ENCODE measurements around the gene SGMS1.
A peak's percentile ranks its signal among the peaks of the same experiment; 100 is the strongest.
"Not testable (repeated sequence)": the region's sequence is repeated elsewhere in the genome, so short reads cannot be mapped to it uniquely, and the experiment has no call there.

The SGMS1 gene

DNA sequence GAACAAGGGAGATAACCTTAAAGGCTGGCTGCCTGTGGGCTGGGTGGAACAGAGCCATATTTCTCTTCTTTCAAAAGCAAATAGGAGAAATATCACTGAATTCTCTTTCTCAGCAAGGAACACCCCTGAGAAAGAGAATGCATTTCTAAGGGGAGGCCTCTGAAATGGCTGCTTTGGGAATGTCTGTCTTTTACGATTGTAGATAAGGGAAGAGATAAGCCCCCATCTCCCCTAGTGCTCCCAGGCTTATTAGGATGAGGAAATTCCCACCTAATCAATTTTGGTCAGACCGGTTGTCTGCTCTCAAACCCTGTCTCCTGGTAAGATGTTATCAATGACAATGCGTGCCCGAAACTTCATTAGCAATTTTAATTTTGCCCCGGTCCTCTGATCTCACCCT, 178.0 kb downstream of the SGMS1 start:
- not testable (repeated sequence) for DNase-seq

DNA sequence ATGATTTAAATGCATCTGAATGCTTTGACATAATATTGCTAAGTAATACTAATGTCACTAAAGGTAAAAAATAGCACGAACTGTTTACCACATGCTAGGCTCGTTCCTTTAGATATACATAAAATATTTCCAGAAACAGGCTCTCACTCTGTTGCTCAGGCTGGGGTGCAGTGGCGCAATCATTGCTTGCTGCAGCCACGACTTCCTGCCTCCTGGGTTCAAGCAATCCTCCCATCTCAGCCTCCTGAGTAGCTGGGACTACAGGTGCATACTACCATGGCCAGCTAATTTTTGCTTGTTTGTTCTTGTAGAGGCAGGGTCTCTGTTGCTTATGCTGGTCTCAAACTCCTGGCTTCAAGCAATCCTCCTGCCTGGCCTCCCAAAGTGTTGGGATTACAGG, 183.3 kb downstream of the SGMS1 start:
- no peak for DNase-seq

DNA sequence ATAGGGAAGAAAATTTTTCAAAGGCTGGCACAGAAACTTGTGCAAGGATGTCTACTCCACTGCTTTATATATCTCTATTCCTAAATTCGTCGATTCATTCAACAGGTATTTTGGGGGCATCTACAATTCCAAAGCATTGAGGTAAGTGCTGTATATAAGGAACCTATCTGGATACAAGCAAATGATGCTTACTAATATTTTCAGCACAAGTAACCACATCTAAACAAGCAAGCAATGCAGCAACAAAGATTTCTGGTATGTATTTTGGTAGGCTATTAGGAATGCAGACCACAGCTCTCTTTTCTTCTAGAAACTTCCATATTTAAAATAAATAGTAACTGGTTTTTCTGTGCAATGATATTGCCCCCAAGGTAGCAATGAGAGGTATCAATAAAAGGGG, 183.9 kb downstream of the SGMS1 start:
- DNase-seq: no peak

DNA sequence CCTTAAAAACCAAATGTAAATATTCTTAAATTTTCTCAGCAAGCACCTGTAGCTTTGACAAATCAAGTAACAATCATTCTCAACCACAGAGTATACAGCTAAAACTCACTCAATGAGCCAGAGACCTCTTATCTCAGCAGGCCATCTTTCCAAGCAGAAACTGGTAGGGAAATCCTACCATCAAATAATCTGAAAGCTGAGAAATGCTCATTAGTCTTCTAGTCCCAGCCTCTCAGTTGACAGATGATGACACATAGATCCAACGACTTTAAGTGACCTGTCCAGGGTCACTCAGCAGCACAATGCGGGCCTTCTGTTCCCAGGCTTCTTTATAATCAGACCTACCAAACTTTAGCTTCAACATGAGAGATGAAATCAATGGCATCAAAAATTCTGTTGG, 184.6 kb downstream of the SGMS1 start:
- no peak for DNase-seq

DNA sequence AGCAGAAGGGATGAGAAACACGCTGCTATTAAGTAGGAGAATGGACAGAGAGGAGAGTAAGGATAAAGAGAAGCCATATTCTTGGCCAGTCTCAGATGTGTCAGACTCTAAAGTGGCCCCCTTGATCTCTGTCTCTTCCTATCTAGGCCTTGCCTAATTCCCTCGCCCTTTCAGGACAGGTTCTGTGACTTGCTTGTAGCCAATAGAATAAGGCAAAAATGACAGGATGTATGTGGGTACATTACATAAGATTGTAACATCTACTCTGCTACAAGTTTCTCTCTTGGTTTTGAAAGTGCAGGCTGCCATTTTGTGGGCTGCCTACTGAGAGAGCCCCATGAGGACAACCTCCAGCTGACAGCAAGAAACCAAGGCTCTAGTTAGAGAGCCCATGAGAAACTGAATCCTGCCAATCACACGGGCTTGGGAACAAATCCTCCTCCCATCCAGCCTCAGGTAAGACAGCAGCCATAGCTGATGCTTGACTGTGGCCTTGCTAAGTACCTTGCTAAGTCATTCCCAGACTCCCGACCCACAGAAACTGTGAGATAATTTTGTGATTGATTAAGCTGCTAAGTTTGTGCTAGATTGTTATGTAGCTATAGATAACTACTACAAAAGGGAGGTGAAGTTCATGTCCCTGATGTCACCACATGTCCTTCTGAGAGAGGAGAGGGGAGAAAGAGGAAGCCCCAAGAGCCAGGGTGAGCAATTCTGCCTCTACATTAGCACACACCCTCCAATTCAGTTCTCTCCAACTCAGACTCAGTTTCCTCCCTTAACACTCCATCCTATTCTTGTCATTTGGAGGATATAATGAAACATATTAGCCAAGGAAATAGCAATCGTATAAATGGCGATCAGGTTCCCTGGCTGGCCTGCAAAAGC, 185.5 kb downstream of the SGMS1 start:
- DNase-seq: no peak

DNA sequence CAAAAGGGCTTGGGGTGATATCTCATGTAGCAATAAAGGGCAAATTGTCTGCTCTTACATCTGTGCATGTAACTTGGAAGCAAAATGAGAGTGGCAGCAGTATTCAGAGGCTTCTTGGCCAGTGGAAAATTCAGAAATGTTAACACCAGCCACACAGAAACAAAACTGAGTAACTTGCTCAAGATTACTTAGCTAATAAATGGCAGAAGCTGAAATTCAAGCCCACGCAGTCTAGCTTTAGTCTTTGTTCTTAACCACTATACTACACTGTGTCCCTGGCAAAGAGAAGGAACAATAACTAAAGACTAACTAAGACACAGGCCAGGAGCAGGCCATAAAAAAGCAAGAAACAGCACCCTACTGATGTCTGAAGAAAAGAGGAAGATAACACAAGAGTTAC, 186.5 kb downstream of the SGMS1 start:
- DNase-seq: no peak

DNA sequence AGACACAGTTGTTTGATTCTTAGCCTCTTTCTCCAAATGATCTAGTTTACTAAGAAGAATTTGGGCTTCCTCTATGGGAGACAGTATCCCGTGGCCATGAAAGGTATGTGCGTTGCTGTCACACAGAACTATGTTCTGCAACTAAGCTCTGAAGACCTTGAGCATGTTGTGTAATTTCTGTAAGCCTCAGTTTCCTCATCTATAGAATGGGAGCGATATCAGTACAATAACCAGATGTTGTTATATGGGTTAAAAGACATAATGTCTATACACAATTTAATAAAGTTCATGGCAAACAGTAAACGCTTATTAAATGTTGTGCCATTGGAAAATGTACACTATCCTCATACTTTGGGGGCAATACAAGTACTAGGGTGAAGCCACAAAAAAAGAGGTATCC, 187.0 kb downstream of the SGMS1 start:
- no peak for DNase-seq

DNA sequence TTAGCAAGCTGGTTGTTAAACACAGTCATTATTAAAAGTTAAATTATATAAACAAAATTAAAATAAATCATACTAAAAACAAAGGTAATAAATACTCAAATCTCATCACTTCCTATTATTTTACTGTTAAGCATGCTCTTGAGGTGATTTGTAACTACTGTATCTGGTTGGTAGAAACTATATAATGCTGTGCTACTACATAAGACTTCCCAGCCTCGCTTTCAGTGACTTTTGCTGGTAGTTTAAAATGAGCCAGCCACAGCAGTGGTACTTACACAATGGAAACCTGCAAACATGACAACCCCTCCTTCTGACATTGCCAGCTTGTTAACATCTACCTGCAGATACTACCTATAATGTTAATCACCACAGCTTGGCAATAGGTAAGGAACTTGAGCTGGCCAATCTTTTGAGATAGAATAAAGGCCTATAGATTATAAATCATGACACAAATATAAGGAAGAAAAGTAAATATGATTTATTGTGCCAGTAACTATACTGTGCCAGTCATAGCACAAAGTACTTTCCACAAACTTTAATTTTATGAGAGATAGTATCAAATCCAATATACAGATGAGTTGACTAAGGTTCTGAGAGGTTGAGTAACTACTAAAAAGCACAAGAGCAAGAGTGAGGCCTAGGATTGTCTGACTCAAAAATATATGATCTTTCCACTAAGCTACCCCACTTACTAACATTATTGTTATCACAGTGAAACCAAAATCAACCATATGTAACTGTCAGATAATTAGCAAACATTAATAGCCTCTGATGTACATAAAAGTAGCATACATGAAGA, 191.3 kb downstream of the SGMS1 start:
- peak; percentile 76 for DNase-seq

DNA sequence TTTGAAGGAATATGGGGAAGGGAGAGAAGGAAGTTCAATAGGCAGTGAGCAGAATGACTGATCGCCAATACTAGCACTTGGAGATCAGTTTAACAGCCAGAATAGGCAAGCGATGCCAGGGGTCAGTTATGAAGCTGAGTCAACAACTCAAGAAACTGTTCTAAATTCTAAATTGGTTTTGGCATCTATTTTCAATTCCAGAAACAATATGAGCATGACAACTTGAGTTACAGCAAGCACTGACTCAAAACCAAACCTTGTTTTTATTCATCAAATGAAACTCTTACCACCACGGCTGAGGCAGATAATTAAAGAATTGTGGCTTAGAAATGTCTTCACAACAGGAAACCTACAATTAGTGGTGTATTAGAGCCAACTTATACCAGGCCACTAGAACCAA, 192.0 kb downstream of the SGMS1 start:
- peak; percentile 93 for DNase-seq

DNA sequence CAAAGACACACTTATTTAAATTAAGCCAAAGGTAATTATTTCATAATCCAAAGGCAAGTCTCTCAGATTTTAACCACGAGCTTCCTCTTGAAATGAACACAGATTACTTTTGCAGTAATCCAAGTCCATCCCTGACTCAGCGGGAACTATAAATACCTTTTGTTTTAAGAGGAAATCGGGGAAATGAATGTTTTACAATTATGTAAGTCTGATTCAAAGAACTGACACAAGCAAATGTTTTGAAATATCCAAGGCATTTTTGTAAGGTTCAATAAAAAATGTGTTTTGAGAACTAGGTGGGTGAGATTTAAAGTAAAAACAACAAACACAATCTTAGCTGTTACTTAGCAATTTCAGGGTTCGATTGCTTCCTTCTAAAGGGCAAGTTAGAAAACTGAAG, 192.6 kb downstream of the SGMS1 start:
- DNase-seq: peak; percentile 48

DNA sequence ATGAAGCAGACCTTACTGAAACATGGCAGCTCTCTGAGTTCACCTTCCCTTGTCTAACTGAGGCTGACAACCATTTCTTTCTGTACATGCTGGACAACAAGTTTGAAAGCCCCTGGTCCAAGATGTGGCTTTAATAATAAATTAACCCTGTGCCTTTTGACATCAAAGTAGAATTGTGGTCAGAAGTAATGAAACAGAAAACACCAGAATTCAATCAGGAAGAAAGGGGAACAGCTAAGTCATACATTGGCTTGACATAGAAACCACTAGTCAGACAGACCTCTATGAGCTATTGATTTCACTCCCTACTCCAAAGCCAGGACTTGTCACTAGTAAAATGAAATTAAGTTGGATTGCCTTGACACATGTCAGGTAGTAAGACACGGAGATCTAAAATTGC, 197.3 kb downstream of the SGMS1 start:
- DNase-seq: peak; percentile 45

DNA sequence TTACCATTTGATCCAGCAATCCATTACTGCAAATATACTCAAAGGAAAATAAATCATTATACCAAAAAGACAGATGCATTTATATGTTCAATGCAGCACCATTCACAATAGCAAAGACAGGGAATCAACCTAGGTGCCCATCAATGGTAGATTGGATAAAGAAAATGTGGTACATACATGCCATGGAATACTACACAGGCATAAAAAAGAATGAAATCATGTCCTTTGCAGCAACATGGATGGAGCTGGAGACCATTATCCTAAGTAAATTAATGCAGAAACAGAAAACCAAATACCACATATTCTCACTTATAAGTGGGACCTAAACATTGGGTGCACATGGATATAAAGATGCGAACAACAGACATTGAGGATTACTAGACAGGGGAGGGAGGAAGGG, 198.5 kb downstream of the SGMS1 start:
- DNase-seq: not testable (repeated sequence)

DNA sequence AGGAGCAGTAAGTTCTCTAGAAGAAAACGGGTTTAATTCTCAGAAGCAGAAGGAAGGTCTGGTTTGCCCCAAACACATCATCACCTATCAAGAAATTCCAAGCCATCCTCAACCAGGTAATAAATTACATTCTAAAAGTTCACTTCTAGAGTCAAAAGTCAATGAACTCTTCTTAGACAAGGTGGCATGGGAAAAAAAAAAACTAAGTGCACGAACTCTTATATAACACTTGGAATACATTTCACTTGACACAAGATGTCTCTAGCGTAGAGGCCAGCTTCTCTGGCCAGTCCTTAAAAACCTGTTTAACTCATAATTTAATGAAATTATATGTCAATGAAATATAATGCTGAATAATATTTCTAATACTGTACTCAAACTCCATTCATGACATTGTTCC, 200.3 kb downstream of the SGMS1 start:
- no peak for DNase-seq

DNA sequence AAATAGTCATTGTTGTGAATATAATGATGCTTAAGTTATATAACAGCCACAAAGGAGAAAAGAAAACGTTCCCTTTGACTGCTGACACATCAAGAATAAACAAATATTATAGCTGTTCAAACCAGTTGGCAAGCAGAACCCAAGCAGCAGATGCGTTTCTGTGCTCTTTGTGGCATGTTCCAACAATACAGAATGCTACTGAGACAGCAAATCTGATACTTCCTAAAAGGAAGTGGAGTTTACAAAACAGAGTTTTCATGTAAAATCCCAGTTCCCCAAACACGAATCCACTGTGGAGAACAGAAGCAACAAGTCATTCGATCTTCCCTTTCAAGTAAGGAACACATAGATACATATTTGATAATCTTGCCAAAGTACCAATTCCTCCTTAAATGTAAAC, 201.5 kb downstream of the SGMS1 start:
- no peak for DNase-seq

DNA sequence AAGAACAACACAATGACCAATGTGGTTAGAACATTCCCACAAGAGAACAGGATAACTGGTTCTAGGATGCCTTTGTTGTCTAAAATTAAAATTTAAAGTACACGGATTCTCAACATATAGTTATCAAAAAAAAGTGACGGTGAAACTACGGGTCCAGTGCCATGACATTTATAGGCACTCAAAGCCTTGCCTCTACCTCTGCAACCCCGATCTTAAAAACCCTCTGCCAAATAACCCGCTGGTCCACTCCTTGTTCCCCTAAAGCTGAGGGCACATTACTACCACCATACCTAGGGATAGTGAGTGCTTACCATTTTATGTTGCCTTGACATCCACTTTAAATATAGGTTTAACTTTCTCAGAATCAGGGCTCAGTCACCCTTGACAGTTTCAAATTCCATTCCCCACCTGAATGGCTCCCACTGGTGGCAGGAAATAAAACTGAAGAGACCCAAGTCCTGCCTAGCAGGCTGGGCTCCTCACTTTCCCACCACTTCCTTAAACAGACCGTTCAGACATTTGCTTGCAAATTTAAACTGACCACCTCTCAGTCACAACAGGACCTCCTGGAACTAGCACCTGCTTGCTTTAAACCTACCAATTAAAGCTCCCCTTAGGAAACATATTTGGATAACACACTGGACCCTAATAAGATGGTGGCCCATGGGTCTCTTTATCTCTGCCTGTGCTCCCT, 202.6 kb downstream of the SGMS1 start:
- DNase-seq: peak; percentile 67

DNA sequence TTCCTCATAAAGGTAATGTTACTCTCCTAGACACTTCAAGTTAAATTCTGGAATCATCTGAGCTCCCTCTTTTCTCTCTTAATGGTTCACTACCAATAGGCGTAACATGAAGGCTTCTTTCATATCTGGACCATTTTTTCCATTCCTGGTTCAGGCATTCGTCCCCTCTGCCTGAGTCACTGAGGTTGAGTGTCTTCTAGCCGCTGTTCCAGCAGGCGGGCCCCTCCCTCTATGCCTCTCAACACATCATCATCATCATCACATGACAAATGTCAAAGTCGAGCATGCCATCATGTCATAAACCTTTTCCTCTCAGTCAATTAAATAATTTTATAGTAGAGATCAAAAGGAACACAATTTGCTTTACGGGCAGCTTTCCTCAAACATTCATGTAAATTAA, 203.6 kb downstream of the SGMS1 start:
- DNase-seq: no peak

DNA sequence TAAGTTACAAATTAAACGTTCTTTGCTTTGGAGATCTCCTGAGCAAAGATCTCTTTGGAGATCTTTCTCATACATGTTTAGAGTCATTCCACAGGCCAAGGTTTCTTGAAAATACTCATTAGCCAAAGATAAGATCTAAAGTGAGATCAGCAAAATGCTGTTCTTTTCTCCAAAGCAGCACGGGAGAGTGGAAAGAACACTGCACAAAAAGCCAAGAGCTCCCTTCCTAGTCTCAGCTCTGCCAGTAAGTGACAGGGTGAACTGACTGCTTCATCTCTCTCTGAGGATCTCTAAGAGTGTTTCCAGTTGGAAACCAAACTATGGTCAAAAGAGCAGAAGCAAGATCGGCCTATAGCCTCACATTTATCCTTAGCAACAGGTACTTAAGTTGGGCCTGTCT, 204.0 kb downstream of the SGMS1 start:
- peak; percentile 49 for DNase-seq

DNA sequence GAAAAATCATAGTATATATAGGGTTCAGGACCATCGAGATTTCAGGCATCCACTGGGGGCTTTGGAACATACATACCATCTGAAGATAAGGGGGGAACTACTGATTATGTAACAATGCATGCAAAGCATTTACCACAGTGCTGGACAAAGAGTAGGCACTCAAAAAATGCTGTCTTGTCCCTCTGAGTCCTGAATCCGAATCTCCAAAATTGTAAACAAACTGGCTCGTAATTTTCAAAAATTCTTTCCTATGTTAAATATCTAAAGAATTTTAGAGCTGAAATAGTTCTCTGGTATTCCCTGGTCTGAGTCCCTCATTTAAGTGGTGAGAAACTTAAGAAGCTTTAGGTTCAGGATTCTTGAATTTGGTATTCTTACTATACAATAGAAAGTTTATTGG, 204.7 kb downstream of the SGMS1 start:
- no peak for DNase-seq

DNA sequence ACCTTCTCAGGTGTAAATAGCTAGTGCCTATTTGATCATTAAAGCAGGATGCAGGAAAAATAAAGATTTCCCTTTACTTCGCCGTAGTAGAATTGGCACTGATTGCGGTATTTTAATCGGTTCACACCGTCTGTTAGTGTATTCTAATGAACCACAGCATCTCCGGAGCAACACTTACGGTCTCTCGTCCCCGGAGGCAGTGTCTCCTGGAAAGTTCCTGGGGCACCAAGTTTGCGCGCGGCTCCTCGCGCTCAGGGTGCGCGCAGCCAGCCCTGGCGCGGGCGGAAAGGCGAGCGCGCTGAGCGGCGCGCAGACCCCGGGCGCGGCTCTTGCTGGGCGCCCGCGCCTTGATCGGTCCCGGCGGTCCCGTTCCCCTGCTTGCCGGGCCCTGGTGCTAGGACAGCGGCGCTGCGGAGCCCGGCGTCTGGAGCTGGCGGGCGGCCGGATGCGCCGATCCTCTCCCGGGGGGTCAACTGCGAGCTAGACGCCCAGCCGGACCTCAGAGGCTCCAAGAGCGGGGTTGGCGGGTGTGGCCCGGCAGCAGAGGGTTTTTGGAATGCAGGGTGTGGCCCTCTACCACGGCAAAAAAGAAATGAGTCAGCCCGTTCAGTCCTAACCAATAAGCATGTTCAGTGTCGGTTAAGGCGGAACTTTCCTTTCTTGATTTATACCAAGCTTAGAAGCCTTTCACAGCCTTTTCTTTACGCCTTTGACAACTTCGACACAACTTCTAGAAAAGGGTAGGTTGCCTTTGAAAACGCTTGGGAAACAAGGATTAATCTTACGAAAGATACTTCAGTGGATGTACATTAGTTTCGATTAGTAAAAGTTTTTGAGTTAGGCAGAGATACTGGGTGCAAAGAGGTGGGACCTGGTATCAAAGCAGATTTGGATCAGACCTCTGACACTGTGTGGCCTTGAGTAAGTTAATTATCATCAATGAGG, 205.6 kb downstream of the SGMS1 start:
- DNase-seq: peak; percentile 88

DNA sequence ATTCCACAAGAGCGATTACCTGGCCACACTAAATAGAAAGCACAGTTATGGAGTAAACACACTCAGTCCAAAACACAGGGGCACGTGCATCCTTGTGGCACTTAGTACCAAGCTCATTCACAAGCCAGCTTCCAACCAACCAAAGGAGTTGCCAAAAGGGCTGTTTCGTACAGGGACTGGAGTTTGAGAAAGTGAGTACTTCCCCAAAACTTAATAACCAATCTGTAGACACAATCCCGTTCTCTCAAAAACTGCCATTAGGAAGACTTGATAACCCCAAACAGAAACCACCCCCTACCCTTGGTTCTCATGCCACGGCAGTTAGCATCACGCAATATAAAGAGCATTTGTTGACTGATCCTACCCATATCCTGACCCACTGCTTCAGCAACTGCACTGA, 206.3 kb downstream of the SGMS1 start:
- DNase-seq: no peak

DNA sequence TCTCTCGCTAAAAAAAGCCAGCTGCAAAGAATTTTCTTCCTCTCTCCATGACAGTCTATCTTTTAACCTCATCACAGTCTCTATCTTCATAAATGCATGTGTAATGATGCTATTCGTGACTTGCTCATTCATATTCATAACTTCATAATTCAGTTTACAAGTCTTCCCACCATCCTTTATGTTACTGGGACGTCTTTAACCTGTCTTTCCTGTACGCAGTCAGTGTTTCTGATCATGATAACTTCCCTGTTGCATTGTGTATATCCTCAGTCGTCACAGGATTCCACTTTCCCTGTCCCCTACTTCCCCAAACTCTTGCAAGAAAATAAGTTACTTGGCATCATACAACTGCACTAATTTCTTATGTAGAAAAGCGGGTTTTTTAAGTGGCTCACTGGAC, 206.9 kb downstream of the SGMS1 start:
- no peak for DNase-seq

DNA sequence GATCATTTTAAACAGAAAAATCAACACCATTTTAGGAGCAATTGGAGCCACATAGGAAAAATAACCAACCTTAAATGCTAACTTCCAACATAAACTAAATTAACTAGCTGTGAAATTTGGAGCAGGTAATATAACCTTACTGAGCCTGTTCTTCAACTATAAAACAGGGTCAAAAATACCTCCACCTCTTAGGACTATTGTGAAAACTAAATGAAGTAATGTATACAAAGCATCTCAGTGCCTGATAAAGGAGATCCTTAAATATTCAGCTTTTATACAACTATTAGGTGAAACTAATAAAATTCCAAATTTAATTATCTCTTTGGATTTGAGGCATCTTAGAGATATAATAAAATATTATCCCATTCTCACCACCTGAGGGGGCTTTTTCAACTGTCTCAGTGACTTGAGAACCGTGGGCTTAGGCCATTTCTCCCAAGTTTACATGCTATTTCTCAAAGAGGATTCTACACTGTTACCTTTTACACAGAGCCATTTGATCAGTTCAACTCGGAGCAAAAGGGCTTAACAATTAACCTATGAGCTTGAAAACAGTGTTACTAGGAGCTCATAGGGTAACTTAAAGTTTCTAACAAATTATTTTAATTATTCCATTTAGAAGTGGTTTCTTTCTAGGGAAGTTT, 207.5 kb downstream of the SGMS1 start:
- DNase-seq: no peak

All from activated CD4-positive, alpha-beta T cell treated with anti-CD3 and anti-CD28 coated beads, Interleukin-2, amount 50 U/mL, for 16 hours (primary cell).